SK-N-MC (cell line): ENCODE data around the gene NEK6.

Experiments used
- DNase-seq: peaks from one replicate; pipeline ENCODE4 v3.0.0-alpha.2; 2011; ENCODE audit warnings: low read depth, low spot score
- H3K27ac ChIP-seq: fragments of 200-600 bp; sonication (generic); 2 replicates; pipeline ENCODE4 v1.5.1; 2016; ENCODE audit warnings: mixed run types
- H3K36me3 ChIP-seq: fragments of 200-600 bp; sonication (generic); 2 replicates; pipeline ENCODE4 v1.6.1; 2017; ENCODE audit warnings: antibody characterized with exemption, low read length, mixed read lengths; ENCODE audit not compliant: insufficient read depth
- H3K4me3 ChIP-seq: fragments of 200-600 bp; sonication (generic); 2 replicates; pipeline ENCODE4 v1.5.1; 2016
- H3K9ac ChIP-seq: fragments of 200-600 bp; sonication (generic); 2 replicates; pipeline ENCODE4 v1.8.0; 2017; ENCODE audit warnings: mixed run types, mixed read lengths; ENCODE audit not compliant: insufficient read length
- H3K9me3 ChIP-seq: fragments of 200-600 bp; sonication (generic); 2 replicates; pipeline ENCODE4 v1.6.1; 2017; ENCODE audit warnings: low read depth, mild to moderate bottlenecking, antibody characterized with exemption, low read length, moderate library complexity, mixed read lengths
- EZH2 ChIP-seq: fragments of 200-600 bp; sonication (generic); IDR thresholded peaks from one replicate; pipeline ENCODE4 v1.6.1; 2017; ENCODE audit warnings: antibody characterized with exemption
- FOXP2 ChIP-seq: optimal IDR thresholded peaks from 2 replicates; pipeline ENCODE3; 2011; ENCODE audit warnings: mild to moderate bottlenecking, moderate library complexity; ENCODE audit not compliant: insufficient read depth; ENCODE audit errors: extremely low read length, control extremely low read depth
- POLR2AphosphoS5 ChIP-seq: IDR thresholded peaks from 2 replicates; pipeline ENCODE4 v1.6.1; 2012; ENCODE audit warnings: mild to moderate bottlenecking, low read depth, low read length, borderline replicate concordance

The NEK6 gene

GRCh38 chr9:124284940-124285441, 27.2 kb downstream of the NEK6 start:
- no peak for TF ChIP-seq EZH2
- TF ChIP-seq POLR2AphosphoS5 = no peak
- no peak for TF ChIP-seq FOXP2
- Histone ChIP-seq H3K9me3 (no peaks in the 10 kb centered on the region), H3K27ac (no peak overlapping the region), H3K4me3 (no peak overlapping the region), H3K36me3 (no peaks in the 10 kb centered on the region), H3K9ac (no peak overlapping the region)
- DNase-seq = no peak

- Histone ChIP-seq H3K36me3 (no peaks in the 10 kb centered on the region), H3K27ac (no peak overlapping the region), H3K9me3 (no peaks in the 10 kb centered on the region), H3K4me3 (no peak overlapping the region), H3K9ac (no peak overlapping the region)
- TF ChIP-seq FOXP2 = no peak
- no peak for TF ChIP-seq POLR2AphosphoS5
- no peak for TF ChIP-seq EZH2
- DNase-seq = no peak
Observed at GRCh38 chr9:124285490-124285889, 27.7 kb downstream of the NEK6 start.

DNA sequence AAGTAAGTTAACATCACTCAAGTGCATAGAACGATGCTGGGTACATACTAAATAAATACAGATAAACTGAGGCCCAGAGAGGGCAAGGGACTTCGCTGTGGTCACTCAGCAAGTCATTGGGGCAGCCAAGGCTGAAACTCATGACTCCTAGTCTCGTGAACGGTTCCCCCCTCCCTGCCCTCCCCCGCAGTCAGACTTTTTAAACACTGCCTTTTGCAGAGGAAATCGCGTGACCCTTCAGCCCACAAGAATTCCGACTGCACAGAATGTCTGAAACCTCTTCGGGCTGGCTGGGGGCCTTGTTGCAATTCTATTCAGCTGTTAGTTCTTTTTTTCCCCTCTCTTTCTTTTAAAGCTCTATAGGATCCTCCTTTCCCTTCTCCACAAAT, 28.1 kb downstream of the NEK6 start:
- Histone ChIP-seq H3K27ac (no peak overlapping the region), H3K36me3 (no peaks in the 10 kb centered on the region), H3K9me3 (no peaks in the 10 kb centered on the region), H3K9ac (no peak overlapping the region), H3K4me3 (no peak overlapping the region)
- TF ChIP-seq FOXP2 = no peak
- TF ChIP-seq POLR2AphosphoS5 = no peak
- no peak for TF ChIP-seq EZH2
- DNase-seq = no peak

DNA sequence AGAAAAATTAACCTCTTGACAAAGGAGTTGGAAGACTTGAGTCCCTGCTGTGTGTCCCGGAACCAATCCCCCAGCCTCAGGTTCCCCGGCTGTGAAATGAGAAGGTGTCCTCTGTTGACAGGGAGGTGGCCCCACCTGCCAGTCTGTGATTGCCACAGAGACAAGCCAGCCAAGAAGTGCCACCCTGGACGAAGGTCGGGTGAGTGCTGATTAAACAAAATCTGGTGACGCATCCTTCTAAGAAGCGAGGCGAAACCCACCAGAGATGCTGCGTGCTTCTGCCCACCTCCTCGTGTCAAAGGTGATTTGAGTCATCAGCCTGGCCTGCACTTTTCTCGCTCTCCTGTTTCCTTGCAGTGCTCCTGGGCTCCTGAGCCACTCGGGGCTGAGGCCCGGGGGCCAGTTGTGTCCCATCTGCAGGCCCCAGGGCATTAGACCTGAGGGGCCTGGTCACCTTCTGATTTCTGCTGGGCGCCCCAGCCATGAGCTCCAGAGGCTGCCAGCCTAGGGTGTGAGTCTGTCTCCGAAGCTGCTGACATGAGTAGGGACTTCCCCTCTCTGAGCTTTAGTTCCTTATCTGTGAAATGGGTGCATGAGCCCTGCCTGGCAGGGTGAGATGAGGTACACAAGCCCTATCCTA, 28.7 kb downstream of the NEK6 start:
- no peaks in the 10 kb centered on the region for H3K9me3 ChIP-seq
- H3K27ac ChIP-seq = no peak overlapping the region
- no peak for DNase-seq
- H3K9ac ChIP-seq = no peak overlapping the region
- no peak for TF ChIP-seq FOXP2
- no peak for TF ChIP-seq EZH2
- no peak for TF ChIP-seq POLR2AphosphoS5
- no peak overlapping the region for H3K4me3 ChIP-seq
- no peaks in the 10 kb centered on the region for H3K36me3 ChIP-seq

DNA sequence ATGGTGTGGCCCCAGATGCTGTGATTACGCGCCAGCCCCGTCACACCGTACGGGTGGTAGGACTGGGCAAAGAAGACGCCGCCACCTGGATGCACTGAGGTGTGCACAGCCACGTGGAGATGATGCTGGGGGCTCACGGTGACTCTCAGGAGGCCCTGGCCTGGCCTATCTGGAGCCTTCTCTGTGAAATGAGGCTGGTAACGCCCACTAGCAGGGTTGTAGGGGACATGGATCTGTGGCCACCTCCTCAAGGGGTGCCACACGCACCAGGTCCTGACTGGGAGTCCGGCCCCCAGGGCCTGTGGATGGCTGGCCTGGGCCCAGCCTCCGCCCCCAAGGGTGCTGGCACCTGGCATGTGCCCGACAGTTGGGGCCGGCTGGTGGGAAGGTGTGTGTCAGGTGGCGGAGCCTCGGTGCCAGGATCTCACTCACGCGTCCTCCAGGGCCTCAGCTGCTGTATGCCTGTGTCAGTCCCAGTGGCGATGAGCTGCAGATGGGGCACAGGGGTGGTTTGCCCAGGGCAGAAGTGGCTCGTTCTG, 32.4 kb downstream of the NEK6 start:
- Histone ChIP-seq H3K27ac (no peak overlapping the region), H3K36me3 (no peaks in the 10 kb centered on the region), H3K4me3 (no peak overlapping the region), H3K9me3 (no peaks in the 10 kb centered on the region), H3K9ac (no peak overlapping the region)
- DNase-seq = no peak
- TF ChIP-seq FOXP2 = no peak
- no peak for TF ChIP-seq POLR2AphosphoS5
- no peak for TF ChIP-seq EZH2

GRCh38 chr9:124290743-124291554, 33.2 kb downstream of the NEK6 start:
- Histone ChIP-seq H3K9ac (no peak overlapping the region), H3K9me3 (no peaks in the 10 kb centered on the region)

GRCh38 chr9:124291801-124292396, 34.1 kb downstream of the NEK6 start:
- no peak overlapping the region for H3K9ac ChIP-seq
- no peak for DNase-seq
- TF ChIP-seq EZH2 = no peak
- TF ChIP-seq FOXP2 = no peak
- TF ChIP-seq POLR2AphosphoS5 = no peak
- no peak overlapping the region for H3K27ac ChIP-seq
- H3K4me3 ChIP-seq = no peak overlapping the region
- H3K9me3 ChIP-seq = no peaks in the 10 kb centered on the region
- H3K36me3 ChIP-seq = no peaks in the 10 kb centered on the region

More at GRCh38 chr9:124290743-124291554, 33.2 kb downstream of the NEK6 start:
- Histone ChIP-seq H3K27ac (no peak overlapping the region), H3K4me3 (no peak overlapping the region), H3K36me3 (no peaks in the 10 kb centered on the region)
- TF ChIP-seq POLR2AphosphoS5 (no peak), EZH2 (no peak), FOXP2 (no peak)
- DNase-seq = no peak

GRCh38 chr9:124292696-124293593, 35.2 kb downstream of the NEK6 start:
- H3K9me3 ChIP-seq = no peaks in the 10 kb centered on the region
- no peak overlapping the region for H3K9ac ChIP-seq
- no peaks in the 10 kb centered on the region for H3K36me3 ChIP-seq
- DNase-seq = no peak
- no peak overlapping the region for H3K4me3 ChIP-seq
- H3K27ac ChIP-seq = no peak overlapping the region
- TF ChIP-seq POLR2AphosphoS5 = no peak
- TF ChIP-seq EZH2 = no peak
- no peak for TF ChIP-seq FOXP2
